K562 (cell line): Measurements from ENCODE around the gene MIDN. TPM values are rescaled to one million over a fixed set of nuclear protein-coding genes. Genes with fewer than 3 reads are reported as not detected.

ENCODE experiments used
- CAMTA2 ChIP-seq: fragments of 250-450 bp; sonication (Bioruptor Pico); conservative IDR thresholded peaks from 2 replicates; pipeline ENCODE4 v1.5.1; 2022
- CHD2 ChIP-seq: IDR thresholded peaks from 2 replicates; pipeline ENCODE4 v1.6.1; 2011; ENCODE audit warnings: low read depth, low read length
- CREM ChIP-seq: IDR thresholded peaks from 2 replicates; pipeline ENCODE4 v1.6.1; 2014; ENCODE audit warnings: antibody characterized with exemption, low read depth
- CTCF ChIP-seq, 3 experiments: IDR thresholded peaks in 2 of 3; conservative IDR thresholded peaks in 1 of 3; 2 replicates each; pipeline ENCODE4 v1.5.1; 2011 to 2012; ENCODE audit warnings: low read length in 3 of 3, mild to moderate bottlenecking in 3 of 3, control low read depth in 2 of 3, improper control_type of control experiment in 1 of 3, inconsistent platforms in 1 of 3, low read depth in 1 of 3, mixed read lengths in 1 of 3, moderate library complexity in 1 of 3; ENCODE audit not compliant: insufficient read depth in 2 of 3
- E2F3 ChIP-seq: fragments of 250-450 bp; sonication (Bioruptor Pico); IDR thresholded peaks from 2 replicates; pipeline ENCODE4 v1.4.0; 2020; ENCODE audit warnings: mild to moderate bottlenecking
- ELF4 ChIP-seq: fragments of 450-650 bp; formaldehyde crosslinking; IDR thresholded peaks from 2 replicates; pipeline ENCODE4 v1.4.0; 2022; ENCODE audit warnings: missing genetic modification characterization
- FOXM1 ChIP-seq, 2 experiments: fragments of 450-650 bp in 1 of 2; sonication (generic) in 1 of 2; formaldehyde crosslinking in 1 of 2; IDR thresholded peaks; 2 replicates each; pipeline versions ENCODE4 v1.6.1 to v1.9.0; 2017 to 2022; ENCODE audit warnings: low read depth in 2 of 2, mild to moderate bottlenecking in 2 of 2, missing genetic modification reagents in 1 of 2, moderate library complexity in 1 of 2
- HMGN3 ChIP-seq: IDR thresholded peaks from 2 replicates; pipeline ENCODE4 v1.6.1; 2011; ENCODE audit warnings: borderline replicate concordance, low read depth, mild to moderate bottlenecking, mixed read lengths, low read length; ENCODE audit not compliant: insufficient read length; ENCODE audit errors: extremely low read depth
- POLR2B ChIP-seq: fragments of 450-650 bp; IDR thresholded peaks from 2 replicates; pipeline ENCODE4 v1.6.1; 2018; ENCODE audit warnings: low read depth; ENCODE audit not compliant: partially characterized antibody
- POLR3A ChIP-seq: IDR thresholded peaks from 2 replicates; pipeline ENCODE4 v1.6.1; 2011; ENCODE audit warnings: borderline replicate concordance, mild to moderate bottlenecking, moderate library complexity; ENCODE audit not compliant: insufficient read length, insufficient read depth; ENCODE audit errors: extremely low read depth
- PPARD ChIP-seq: fragments of 250-450 bp; sonication (Bioruptor Pico); IDR thresholded peaks from 2 replicates; pipeline ENCODE4 v1.8.0; 2022; ENCODE audit warnings: inconsistent platforms, mild to moderate bottlenecking, moderate library complexity
- PRMT5 ChIP-seq: sonication (generic); formaldehyde crosslinking; IDR thresholded peaks from 2 replicates; pipeline ENCODE4 v1.5.0; 2020; ENCODE audit warnings: missing genetic modification reagents
- SMC3 ChIP-seq: conservative IDR thresholded peaks from 2 replicates; pipeline ENCODE4 v1.6.1; 2011; ENCODE audit warnings: low read depth, low read length, improper control_type of control experiment; ENCODE audit not compliant: insufficient read depth
- THRB ChIP-seq: fragments of 450-650 bp; formaldehyde crosslinking; conservative IDR thresholded peaks from 2 replicates; pipeline ENCODE4 v1.4.0; 2022; ENCODE audit warnings: mild to moderate bottlenecking, missing genetic modification characterization
- TRIM28 ChIP-seq: fragments of 450-650 bp; IDR thresholded peaks from 2 replicates; pipeline ENCODE4 v1.6.1; 2017
- ZFX ChIP-seq: sonication (generic); formaldehyde crosslinking; IDR thresholded peaks from 2 replicates; pipeline ENCODE4 v1.8.0; 2022; ENCODE audit warnings: mild to moderate bottlenecking, missing genetic modification reagents, moderate library complexity
- ZNF146 ChIP-seq: IDR thresholded peaks from one replicate; pipeline ENCODE4 v1.6.1; 2018; ENCODE audit warnings: missing compliant biosample characterization; ENCODE audit not compliant: unreplicated experiment
- ZNF232 ChIP-seq: sonication (generic); formaldehyde crosslinking; IDR thresholded peaks from 2 replicates; pipeline ENCODE4 v1.8.0; 2022; ENCODE audit warnings: mild to moderate bottlenecking, missing genetic modification reagents
- ZNF695 ChIP-seq: fragments of 450-650 bp; formaldehyde crosslinking; IDR thresholded peaks from 2 replicates; pipeline ENCODE4 v1.4.0; 2020; ENCODE audit warnings: mild to moderate bottlenecking, moderate library complexity
- ZNF778 ChIP-seq: fragments of 450-650 bp; formaldehyde crosslinking; IDR thresholded peaks from 2 replicates; pipeline ENCODE4 v1.4.0; 2020; ENCODE audit warnings: mild to moderate bottlenecking, moderate library complexity
- polyA plus RNA-seq, 8 experiments: library from polyadenylated mRNA; depleted of rRNA in 4 of 8; stranded (reverse) in 5 of 8; unstranded in 3 of 8; fragments of >200 nt; fragmentation: Nextera tagmentation in 2 of 8; fragmentation: Illumina TruSeq in 1 of 8; extraction: Ambion mirVana in 2 of 8; extraction: Trizol in 1 of 8; gene quantifications; 2 replicates each; pipeline versions ENCODE4 v1.2.1 to v1.2.3, GENCODE V29; 2011 to 2014; ENCODE audit warnings: inconsistent platforms in 1 of 8, missing spikeins in 1 of 8
- total RNA-seq, 7 experiments: library from RNA; depleted of rRNA in 6 of 7; stranded (reverse); fragments of >200 nt in 6 of 7; fragmentation: Illumina TruSeq in 2 of 7; extraction: Trizol in 2 of 7; gene quantifications; 2 replicates each; pipeline versions ENCODE4 v1.2.1 to v1.2.3, GENCODE V29; 2011 to 2021; ENCODE audit warnings: low replicate concordance in 1 of 7
- TF ChIP-seq, protein P1 (sequence below): fragments of 450-650 bp; formaldehyde crosslinking; IDR thresholded peaks from 2 replicates; pipeline ENCODE4 v1.4.0; 2020; ENCODE audit warnings: mild to moderate bottlenecking, moderate library complexity
- TF ChIP-seq, protein P2 (sequence below), 2 experiments: fragments of 450-650 bp; conservative IDR thresholded peaks; 2 replicates each; pipeline ENCODE4 v1.6.1; 2017; ENCODE audit warnings: mild to moderate bottlenecking in 2 of 2, moderate library complexity in 2 of 2

The MIDN gene
- total and polyA plus RNA-seq, 9 of the 15 experiments (the other 6 are each of a cell fraction or from before 2014, with no cell fraction given) = 0.17 to 120 (median 10.1) TPM

DNA sequence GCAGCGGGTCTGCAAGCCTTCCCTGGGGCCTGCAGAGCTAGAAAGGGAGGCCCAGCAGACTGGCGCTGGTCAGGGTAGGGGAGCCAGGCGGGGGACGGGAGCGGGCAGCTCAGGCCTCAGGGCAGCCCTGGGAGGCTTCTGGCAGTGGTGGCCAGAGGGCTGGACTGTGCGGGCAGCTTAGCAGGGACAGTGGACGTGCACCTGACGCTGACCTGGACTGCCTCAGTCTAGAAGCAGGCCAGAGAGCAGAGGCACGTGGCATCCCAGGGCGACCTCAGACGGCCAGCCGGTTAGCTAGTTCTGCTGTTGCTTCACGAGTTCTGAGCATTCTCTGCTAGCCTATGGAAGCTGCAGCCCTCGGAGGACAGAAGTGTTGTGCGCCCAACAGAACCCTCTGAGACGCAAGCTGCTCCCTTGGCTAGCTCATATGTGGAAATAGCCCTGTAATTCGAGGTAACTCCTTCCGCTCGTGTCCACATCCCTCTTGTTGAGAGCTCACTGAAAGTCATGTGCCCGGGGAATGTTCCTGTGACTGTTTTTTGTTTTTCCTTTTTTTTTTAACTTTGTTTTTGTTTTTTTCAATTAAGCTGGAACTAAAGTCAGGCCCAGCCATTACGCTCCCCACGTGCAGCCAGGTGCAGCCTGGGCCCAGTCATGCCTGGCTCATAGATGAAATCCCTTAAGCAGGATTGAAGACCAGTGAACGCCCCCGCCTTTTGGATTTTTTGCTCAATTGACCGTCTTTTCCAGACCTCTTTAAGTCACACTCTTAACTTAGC lies 25.1 kb downstream of the MIDN start (continued):
- TF ChIP-seq PRMT5 (CRISPR knock-in tag) (no peak), CHD2 (no peak), ZNF232 (CRISPR knock-in tag) (no peak), TRIM28 (no peak), ELF4 (CRISPR knock-in tag) (no peak), POLR2B (no peak), ZNF778 (CRISPR knock-in tag) (no peak), CREM (no peak), ZNF146 (CRISPR knock-in tag) (no peak), PPARD (no peak), E2F3 (CRISPR knock-in tag) (no peak), POLR3A (no peak), SMC3 (no peak), CTCF (IDR thresholded peaks at IDR 0.05 in 2 of 3, conservative IDR thresholded peaks at IDR 0.05 in 1 of 3; ENCODE audit: insufficient read depth in 2 of 3, low read depth in 1 of 3, low read length in 3 of 3) (no peak), ZNF695 (CRISPR knock-in tag) (no peak), THRB (peak; percentile 5), HMGN3 (no peak), FOXM1 (IDR thresholded peaks at IDR 0.05; ENCODE audit: low read depth) (no peak), FOXM1 (CRISPR knock-in tag; IDR thresholded peaks at IDR 0.05; ENCODE audit: low read depth) (no peak), ZFX (CRISPR knock-in tag) (no peak; the same call in 1 of the 2 replicates), CAMTA2 (CRISPR knock-in tag) (no peak)
- TF ChIP-seq, protein P1, sequence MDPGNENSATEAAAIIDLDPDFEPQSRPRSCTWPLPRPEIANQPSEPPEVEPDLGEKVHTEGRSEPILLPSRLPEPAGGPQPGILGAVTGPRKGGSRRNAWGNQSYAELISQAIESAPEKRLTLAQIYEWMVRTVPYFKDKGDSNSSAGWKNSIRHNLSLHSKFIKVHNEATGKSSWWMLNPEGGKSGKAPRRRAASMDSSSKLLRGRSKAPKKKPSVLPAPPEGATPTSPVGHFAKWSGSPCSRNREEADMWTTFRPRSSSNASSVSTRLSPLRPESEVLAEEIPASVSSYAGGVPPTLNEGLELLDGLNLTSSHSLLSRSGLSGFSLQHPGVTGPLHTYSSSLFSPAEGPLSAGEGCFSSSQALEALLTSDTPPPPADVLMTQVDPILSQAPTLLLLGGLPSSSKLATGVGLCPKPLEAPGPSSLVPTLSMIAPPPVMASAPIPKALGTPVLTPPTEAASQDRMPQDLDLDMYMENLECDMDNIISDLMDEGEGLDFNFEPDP (CRISPR knock-in tag) = no peak
- TF ChIP-seq, protein P2, sequence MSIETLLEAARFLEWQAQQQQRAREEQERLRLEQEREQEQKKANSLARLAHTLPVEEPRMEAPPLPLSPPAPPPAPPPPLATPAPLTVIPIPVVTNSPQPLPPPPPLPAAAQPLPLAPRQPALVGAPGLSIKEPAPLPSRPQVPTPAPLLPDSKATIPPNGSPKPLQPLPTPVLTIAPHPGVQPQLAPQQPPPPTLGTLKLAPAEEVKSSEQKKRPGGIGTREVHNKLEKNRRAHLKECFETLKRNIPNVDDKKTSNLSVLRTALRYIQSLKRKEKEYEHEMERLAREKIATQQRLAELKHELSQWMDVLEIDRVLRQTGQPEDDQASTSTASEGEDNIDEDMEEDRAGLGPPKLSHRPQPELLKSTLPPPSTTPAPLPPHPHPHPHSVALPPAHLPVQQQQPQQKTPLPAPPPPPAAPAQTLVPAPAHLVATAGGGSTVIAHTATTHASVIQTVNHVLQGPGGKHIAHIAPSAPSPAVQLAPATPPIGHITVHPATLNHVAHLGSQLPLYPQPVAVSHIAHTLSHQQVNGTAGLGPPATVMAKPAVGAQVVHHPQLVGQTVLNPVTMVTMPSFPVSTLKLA (conservative IDR thresholded peaks at IDR 0.05) = peak; percentile 23 to 36; a peak in 2 of 4 replicates
